ENCODE measurements around the gene NKAIN2. TPM values are rescaled to one million over a fixed set of nuclear protein-coding genes. Genes with fewer than 3 reads are reported as not detected.
A peak's percentile ranks its signal among the peaks of the same experiment; 100 is the strongest.
"Not testable (repeated sequence)": the region's sequence is repeated elsewhere in the genome, so short reads cannot be mapped to it uniquely, and the experiment has no call there.

NKAIN2 gene
- polyA plus RNA-seq, 1 donor: 6.4 TPM

DNA sequence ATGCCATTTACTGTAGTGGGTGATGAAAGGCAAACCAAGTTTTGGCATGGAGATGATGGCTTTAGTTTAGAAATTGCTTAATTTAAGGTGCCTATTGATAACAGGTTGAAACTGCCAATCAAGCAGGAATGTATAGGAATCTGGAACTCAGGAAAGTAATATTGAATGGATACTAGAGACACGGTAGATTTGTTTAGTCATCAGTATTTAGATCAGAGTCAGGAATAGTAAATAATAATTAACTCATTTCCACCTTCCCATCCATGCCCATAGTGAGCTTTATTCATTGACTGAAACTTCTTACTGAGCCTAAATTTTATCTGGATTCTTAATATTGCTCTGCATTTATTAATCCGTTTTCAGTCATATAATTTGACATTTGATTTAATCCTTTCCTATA is 500.3 kb downstream of the NKAIN2 start:
- no peak for DNase-seq (ENCODE audit: low read depth)

DNA sequence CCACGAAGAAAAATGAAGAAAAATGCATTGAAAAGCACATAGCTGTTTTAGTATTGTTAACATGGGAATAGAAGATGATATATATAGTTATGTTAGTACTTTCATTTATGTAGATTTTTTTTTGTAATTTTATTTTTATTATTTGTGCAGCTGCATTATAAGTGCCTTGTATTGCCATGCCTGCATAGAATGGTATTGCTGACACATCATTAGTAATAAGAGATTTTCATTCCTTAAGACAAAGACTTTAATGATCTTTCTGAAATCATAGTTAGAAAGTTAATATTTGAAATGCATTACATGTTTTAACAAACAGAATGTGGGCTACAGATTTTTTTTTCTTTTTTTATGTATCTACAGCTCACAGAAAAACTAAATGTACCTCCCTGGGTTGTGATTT is 506.5 kb downstream of the NKAIN2 start:
- no peak for DNase-seq (ENCODE audit: low read depth)

DNA sequence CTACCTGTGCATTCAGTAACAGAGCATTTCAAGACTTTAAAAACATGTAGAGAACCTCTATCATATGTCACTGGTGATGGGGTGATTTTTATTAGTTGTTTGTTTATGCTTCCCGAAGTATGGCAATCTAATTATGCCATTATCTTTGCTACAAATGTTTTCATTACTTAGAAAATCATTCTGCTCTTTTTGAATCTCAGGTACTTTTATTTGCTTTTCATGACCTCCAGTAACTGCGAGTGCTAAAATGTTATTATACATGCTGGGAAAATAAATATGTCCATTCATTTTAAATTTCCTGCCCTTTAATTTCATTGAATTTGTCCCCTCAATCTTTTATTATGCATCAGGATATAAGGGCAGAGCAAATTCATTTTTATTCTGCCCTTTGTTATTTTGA is 515.7 kb downstream of the NKAIN2 start:
- no peak for DNase-seq (ENCODE audit: low read depth)

DNA sequence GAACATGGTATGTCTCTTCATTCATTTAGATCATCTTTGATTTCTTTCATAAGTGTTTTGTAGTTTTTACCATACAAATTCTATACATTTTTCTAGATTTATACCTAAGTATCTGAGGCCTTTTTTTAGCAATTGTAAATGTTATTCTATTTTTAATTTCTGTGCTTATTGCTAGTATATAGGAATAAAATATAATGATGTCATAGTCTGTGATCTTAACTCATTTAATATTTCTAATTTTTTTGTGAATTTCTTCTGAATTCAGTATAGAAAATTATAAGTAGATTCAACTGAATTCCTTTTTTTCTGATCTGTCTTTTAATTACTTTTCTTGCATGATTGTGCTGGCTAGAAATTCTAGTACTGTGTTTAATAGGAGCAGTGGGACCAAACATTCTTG is 520.6 kb downstream of the NKAIN2 start:
- DNase-seq (ENCODE audit: low read depth): no peak

DNA sequence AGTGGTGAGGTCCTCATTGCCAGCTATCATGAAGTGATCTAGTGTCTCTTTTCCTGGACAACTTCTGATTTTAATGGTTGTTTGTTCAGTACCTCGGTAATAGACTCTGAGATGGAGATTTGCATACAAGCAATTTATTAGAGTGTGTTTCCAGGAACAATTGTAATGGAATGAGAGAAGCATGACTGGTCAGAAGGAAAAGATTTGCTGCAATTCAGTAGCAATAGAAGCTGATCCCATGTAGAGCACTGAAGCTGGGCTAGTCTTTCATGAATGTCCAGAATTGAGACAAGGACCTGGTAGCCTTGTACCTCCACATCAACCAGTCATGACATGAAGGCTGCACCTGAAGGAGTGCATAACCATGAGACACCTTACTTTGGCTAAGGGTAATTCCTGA is 526.5 kb downstream of the NKAIN2 start:
- no peak for DNase-seq (ENCODE audit: low read depth)

DNA sequence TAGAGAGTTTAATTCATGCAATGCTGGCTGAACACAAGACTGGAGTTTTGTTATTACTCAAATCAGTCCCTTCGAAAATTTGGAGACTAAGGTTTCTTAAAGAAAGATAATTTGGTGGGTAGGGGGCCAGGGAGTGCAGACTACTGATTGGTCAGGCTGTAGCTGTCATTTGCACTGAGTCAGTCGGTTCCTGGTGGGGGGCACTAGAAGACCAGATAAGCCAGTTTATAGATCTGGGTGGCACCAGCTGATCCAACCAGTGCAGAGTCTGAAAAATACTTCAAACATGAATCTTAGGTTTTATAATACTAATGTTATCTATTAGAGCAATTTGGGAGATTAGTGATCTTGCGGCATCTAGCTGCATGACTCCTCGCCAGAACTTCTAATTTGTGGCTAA is 530.7 kb downstream of the NKAIN2 start:
- no peak for DNase-seq (ENCODE audit: low read depth)

DNA sequence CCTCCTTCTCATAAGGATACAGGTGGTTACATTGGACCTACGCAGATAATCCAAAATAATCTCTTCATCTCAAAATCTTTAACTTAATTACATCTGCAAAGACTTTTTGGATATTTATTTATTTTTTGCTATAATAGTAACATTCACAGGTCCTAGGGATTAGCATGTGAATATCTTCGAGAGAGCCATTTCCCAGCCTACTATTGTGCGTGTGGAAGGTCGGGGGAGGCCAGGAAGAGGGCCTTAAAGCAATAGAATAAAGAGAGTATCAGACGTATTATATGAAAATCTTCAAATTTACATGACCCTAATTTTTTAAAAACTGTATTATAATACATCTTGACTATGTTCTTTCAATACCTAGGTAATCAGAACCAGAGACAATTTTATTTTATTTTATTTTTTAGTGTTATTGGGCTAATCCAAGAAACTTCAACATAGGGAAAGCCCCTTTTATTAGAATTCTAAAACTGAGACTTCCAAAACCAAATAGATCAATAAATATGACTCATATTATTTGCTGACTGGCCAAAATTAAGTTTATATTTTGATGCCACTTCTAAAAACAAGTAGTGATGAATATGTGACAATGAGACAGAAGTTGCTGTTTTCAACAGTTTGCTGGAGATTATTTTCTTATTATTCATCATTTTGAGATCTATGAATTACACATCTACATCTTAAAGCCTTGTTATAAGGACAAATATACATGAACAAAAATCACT is 536.1 kb downstream of the NKAIN2 start:
- no peak for DNase-seq (ENCODE audit: low read depth)

DNA sequence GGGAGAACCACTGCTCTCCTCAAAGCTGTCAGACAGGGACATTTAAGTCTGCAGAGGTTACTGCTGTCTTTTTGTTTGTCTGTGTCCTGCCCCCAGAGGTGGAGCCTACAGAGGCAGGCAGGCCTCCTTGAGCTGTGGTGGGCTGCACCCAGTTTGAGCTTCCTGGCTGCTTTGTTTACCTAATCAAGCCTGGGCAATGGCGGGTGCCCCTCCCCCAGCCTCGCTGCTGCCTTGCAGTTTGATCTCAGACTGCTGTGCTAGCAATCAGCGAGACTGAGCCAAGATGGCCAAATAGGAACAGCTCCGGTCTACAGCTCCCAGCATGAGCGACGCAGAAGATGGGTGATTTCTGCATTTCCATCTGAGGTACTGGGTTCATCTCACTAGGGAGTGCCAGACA is 544.7 kb downstream of the NKAIN2 start:
- DNase-seq (ENCODE audit: low read depth): not testable (repeated sequence)

DNA sequence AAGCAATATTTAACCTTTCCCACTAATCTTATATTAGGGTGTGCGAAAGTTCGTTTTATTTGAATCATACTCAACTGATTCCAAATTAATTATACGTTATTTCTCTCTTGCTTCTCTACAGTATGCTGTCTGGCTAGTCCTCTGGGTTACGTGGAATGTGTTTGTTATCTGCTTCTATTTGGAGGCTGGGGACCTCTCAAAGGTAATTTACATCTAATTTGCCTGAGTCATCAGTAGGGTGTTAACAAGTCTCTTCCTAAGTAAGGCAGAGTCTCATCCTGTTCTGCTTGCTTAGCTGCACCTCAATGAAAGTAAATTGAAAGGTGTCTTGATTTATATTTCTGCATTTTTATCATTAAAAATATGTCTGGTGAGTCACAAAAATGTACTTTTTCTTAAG is 551.5 kb downstream of the NKAIN2 start:
- DNase-seq (ENCODE audit: low read depth): no peak

DNA sequence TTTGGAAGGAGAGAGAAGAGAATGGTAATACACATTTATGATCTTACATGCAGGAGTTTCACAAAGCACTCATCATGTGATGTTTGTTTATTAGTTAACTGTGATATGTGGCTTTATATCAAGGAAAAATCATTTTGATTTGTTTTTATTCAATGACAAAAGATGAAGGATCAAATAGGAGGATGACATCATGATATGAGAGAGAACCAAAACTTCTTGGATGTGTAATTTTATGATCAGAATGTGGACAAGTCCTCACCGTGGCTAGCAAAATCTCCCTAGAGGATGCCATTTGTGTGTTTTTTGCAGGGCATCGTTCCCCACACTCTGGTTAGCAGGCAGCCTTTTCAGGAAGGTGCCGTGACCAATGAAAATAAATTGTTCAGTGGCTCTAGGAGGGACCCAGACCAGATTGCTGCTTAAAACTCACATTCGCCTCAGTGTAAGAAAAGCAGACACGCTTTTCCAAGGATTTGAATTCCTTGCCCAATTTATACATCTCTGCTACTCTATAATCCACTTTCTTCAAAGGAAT is 552.7 kb downstream of the NKAIN2 start:
- no peak for DNase-seq (ENCODE audit: low read depth)

DNA sequence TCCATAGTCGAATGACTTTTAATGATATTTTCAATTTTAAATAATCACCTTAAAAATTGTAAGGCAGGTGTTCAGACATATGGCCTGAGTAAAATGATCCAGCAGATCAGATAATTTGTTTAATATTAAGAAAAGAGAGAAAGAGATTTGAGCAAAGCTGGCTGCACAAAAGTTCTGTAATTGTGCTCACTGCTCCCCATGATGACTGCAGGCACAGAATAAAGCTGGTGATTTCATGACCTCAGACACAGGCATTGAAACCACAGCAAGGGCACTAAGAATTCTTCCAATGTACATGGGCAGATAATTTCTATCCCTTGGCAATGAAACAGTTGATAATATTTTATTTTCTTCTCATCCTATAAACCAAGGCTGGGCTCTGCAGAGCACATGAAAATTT is 553.1 kb downstream of the NKAIN2 start:
- DNase-seq (ENCODE audit: low read depth): no peak

DNA sequence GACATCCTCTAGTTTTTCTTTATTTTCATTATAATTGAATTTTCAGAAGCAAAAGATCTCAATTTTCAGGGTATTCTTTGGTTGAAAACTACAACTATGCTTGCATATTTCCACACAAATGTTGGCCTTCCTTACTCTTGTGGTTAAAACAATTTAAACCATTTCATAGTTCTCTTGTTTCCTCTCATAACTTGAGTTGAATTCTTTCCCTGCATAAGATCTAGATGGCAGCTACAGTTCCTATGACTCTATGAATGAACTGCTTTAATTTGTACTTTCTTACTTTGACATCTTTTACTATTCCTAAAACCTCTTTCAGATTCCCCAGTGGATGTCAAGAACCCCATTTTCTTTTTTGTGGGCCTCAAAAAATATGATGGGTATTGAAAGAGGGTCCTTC is 564.5 kb downstream of the NKAIN2 start:
- DNase-seq (ENCODE audit: low read depth): no peak

DNA sequence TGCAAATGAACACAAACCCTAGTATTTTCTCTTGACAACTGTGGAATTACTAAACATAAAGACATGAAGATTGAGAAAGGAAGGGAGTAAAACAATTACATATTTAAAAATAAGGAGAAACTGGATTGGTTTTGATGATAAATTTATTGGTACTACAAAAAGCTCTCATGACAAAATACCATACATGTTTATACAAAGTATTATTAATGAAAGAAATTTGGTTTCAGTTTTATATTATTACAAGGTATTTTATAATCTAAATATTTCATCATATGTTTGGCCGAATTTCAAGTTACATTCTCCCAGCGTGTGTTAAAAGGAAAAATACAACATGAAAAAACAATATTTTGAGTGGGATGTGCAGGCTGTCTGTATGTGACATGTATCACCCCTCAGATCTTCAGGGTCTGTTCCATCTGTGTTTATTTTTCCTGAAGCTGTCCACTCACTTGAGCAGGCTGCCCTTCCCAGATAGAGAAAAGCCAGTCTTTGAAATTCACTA is 568.4 kb downstream of the NKAIN2 start:
- no peak for DNase-seq (ENCODE audit: low read depth)

DNA sequence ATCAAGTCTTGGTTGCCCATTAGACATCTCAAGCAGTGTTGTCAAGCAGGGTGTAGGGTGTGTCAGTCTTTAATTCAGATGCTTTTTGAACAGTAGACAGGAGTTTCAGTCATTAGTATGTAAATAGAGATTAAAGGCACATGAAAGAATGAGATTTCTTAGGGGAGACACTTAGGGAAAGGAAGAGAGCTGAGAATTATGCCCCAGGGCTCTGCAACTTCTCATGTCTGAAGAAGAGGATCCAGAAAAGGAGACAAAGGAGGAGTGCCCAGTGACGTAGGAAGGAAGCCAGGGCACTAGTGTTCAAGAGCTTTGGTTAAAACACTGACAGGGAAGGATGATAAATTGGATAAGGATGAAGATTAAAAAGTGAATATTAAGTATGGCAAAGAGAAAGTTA is 569.7 kb downstream of the NKAIN2 start:
- DNase-seq (ENCODE audit: low read depth): no peak

DNA sequence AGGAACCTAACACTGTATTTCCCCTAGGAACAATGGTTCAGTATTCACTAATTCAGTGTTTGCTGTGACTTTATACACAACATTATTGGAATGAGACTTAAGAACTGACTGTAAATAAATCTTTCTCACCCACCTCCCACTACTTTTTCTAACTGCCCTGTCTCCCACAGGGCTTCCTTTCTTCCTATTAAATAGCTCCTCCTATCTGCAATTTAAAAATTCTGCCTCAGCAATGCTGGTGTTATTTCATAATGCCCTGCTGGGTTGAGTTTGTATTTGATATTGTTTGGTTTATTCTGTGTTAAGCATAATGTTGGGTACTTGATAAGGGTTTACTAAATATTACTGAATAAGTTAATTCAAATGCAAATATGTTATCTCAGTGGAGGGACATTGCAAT is 585.5 kb downstream of the NKAIN2 start:
- no peak for DNase-seq (ENCODE audit: low read depth)

DNA sequence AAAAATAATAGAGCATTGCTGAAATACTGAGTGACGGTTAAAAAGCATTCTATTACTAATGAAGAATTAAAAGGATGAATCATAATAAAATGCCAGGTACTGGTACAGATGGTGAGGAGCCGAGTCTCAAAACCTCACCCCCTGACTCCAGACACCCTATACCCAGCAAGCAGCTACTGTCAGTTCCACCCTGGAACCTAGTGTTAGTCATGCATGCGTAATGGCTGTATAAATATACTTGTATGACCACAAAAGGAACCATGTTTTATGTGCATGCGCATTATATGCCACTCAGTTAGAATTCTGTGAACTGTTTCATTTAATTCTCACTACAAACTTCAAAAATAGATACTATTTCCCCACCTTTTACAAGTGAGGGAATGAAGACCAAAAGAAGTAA is 589.9 kb downstream of the NKAIN2 start:
- no peak for DNase-seq (ENCODE audit: low read depth)

DNA sequence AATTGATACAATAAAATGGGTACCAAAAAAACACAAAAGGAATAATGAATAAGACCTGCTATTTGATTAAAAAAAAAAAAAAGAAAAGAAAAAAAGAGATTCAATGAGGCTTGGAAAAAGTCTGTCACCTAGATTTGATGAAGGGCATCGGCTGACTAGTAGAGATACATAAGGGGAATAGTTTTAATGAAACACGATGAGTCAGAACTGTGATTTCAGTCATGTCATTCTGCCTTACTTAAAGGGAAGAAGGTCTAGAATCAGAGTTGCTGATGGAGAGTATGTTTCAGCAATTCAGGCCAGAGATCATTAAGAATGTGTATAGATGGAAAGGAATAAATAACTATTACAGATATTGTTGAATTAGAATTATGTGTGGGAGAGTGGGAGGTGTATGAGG is 592.7 kb downstream of the NKAIN2 start:
- no peak for DNase-seq (ENCODE audit: low read depth)

DNA sequence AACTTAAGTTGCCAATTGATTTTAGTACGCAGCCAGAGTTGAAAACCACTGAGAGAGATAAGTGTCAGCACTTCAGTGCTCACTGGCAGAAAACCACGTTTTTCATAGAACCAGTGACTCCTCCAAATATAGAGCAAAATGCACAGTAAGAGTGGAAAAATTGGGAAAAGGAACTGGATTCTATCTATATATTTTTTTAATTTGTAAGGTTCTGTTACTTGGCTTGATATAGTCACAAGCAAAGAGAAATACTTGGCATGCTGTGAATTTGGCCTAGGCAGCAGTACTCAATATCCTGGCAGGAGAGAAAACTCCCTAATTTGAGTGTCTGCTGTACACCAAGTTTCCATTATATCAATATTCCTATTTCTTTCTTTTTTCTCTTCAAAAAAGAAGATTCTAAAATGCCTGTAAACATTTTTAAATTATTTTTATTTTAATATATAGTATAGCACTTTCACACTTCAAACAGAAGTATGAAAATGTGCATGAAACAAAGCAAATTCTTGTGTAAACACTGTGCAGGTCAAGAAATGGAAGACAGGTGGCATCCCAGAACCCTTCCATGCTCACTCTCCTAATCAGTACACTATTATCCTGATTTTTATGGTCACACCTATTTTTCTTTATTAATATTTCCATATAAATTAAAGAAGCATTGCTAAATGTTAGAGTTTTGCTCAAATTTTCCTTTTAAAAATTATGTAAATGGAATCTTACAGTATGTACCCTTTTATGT is 596.8 kb downstream of the NKAIN2 start:
- peak; percentile 5 for DNase-seq (ENCODE audit: low read depth)

DNA sequence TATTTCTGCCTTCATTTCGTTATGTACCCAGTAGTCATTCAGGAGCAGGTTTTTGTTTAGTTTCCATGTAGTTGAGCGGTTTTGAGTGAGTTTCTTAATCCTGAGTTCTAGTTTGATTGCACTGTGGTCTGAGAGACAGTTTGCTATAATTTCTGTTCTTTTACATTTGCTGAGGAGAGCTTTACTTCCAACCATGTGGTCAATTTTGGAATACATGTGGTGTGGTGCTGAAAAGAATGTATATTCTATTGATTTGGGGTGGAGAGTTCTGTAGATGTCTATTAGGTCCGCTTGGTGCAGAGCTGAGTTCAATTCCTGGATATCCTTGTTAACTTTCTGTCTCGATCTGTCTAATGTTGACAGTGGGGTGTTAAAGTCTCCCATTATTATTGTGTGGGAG is 606.8 kb downstream of the NKAIN2 start:
- DNase-seq (ENCODE audit: low read depth): not testable (repeated sequence)

DNA sequence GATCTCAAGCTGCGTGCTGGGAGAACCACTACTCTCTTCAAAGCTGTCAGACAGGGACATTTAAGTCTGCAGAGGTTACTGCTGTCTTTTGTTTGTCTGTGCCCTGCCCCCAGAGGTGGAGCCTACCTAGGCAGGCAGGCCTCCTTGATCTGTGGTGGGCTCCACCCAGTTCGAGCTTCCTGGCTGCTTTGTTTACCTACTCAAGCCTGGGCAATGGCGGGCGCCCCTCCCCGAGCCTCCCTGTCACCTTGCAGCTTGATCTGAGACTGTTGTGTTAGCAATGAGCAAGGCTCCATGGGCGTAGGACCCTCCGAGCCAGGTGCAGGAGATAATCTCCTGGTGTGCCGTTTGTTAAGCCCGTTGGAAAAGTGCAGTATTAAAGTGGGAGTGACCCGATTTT is 609.0 kb downstream of the NKAIN2 start:
- not testable (repeated sequence) for DNase-seq (ENCODE audit: low read depth)

DNA sequence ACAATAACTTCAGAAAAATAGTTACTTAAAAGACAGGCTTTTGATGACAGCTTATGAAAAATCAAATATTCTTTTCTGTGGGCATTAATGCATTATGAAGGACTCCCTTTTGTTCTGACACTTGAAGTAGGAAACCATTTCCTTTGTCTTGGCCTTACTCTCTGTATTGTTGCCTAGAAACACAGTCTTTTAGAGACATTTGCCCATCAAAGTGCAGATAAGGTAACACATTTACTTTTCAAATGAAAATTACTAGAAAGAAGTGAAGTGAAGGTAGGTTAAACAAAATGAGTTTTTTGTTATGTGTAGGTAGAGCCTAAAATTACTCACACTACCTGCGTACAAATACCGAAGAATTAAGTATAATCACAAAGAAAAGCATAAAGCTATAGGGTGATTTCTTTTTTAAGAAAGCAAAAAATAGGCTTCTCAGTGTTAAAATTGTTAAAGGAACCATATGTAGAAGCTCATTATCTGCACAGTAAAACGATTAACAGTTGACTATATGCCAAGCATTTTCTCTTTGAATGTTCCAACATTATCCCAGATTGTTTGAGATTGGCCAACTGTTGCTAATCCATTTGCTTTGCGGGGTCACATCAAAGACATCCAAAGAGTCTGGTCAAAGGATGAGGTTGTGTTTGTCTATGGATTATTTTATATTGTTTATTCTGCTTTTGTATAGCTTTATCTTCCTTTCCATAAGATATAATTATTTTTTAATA is 616.6 kb downstream of the NKAIN2 start:
- DNase-seq (ENCODE audit: low read depth): no peak

DNA sequence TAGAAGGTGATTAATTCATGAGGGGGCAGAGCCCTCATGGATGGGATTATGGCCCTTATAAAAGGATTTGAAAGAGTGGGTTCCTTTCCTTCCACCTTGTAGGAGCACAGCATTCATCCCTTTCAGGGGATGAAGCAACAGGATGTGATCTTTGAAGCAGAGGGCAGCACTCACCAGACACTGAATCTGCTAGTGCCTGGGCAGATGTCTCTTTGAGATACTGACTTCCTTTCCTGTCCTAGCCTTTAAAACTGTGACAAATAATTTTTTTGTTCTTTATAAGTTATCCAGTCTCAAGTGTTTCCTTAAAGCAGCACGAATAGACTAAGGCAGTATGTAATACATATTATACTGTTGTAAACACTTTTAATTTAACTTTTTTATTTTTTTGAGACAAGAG is 620.0 kb downstream of the NKAIN2 start:
- no peak for DNase-seq (ENCODE audit: low read depth)
